ENCODE data around the gene DMRTA1. TPM values are rescaled to one million over a fixed set of nuclear protein-coding genes. Genes with fewer than 3 reads are reported as not detected.
A peak's percentile ranks its signal among the peaks of the same experiment; 100 is the strongest.
"Not testable (repeated sequence)": the region's sequence is repeated elsewhere in the genome, so short reads cannot be mapped to it uniquely, and the experiment has no call there.

The DMRTA1 gene
- total RNA-seq, 1 experiment from 2014 or later = 0.77 TPM

GRCh38 chr9:22463205-22463604, 16.6 kb downstream of the DMRTA1 start:
- DNase-seq (ENCODE audit: unreplicated experiment) = no peak
- Mint-ChIP-seq H3K27ac (ENCODE audit: low read depth, unreplicated experiment) (no peak overlapping the region), H3K9me3 (ENCODE audit: unreplicated experiment) (no peaks in the 10 kb centered on the region), H3K4me1 (ENCODE audit: insufficient read depth, unreplicated experiment) (no peaks in the 10 kb centered on the region), H3K36me3 (ENCODE audit: insufficient read depth, unreplicated experiment) (no peaks in the 10 kb centered on the region), H3K4me3 (ENCODE audit: unreplicated experiment) (no peak overlapping the region), H3K27me3 (ENCODE audit: insufficient read depth, unreplicated experiment) (no peaks in the 10 kb centered on the region)
- ChIA-PET CTCF (interaction anchor here (0.6 kb wide), 1 partner anchor 637 kb away, joined by 3 read pairs; no protein-coding TSS in a partner anchor), POLR2A (no interaction called here)
- intact Hi-C loops (cut with micrococcal nuclease) = no loop called here
- TF ChIP-seq, protein P1, sequence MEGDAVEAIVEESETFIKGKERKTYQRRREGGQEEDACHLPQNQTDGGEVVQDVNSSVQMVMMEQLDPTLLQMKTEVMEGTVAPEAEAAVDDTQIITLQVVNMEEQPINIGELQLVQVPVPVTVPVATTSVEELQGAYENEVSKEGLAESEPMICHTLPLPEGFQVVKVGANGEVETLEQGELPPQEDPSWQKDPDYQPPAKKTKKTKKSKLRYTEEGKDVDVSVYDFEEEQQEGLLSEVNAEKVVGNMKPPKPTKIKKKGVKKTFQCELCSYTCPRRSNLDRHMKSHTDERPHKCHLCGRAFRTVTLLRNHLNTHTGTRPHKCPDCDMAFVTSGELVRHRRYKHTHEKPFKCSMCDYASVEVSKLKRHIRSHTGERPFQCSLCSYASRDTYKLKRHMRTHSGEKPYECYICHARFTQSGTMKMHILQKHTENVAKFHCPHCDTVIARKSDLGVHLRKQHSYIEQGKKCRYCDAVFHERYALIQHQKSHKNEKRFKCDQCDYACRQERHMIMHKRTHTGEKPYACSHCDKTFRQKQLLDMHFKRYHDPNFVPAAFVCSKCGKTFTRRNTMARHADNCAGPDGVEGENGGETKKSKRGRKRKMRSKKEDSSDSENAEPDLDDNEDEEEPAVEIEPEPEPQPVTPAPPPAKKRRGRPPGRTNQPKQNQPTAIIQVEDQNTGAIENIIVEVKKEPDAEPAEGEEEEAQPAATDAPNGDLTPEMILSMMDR (IDR thresholded peaks at IDR 0.05; ENCODE audit: unreplicated experiment) = no peak
- BruUV-seq (replicated peaks) = no TSS peak

DNA sequence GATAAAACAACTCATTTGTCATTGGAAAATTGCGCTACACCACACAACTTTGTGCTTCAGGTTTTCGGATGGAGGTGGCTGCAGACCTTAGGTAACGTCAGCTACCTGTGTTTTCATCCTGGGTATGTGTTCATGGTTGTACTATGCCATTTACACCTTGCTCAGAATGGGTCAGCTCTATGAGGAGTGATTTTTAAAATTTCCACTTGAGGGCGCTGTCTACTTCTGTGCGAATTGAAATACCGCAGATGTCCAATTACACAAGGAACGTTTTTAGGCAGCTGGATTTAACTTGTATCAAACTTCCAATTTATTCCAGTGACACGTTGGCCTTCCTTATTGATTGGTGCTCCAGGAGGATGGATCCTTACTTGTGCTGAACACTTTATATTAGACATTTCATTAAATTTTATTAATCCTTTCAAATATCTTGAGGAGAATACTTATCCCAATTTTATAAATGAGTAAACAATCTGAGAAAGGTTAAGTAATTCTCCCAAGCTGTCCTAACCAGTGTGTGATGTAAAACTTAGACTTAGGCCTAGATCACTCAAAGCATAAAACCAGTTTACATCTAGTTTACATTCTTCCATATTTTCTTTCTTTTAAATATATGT, 23.4 kb downstream of the DMRTA1 start:
- intact Hi-C loops (cut with micrococcal nuclease) = loop anchor here (2.0 kb wide), 1 partner anchor 1023 kb away; no protein-coding TSS in a partner anchor
- H3K4me1 Mint-ChIP-seq (ENCODE audit: insufficient read depth, unreplicated experiment) = no peaks in the 10 kb centered on the region

GRCh38 chr9:22481566-22481965, 34.9 kb downstream of the DMRTA1 start:
- no peaks in the 10 kb centered on the region for H3K4me1 Mint-ChIP-seq (ENCODE audit: insufficient read depth, unreplicated experiment)
- TF ChIP-seq, protein P1 (IDR thresholded peaks at IDR 0.05; ENCODE audit: unreplicated experiment) = no peak
- no peak overlapping the region for H3K27ac Mint-ChIP-seq (ENCODE audit: low read depth, unreplicated experiment)
- intact Hi-C loops (cut with micrococcal nuclease) = no loop called here
- no peak for DNase-seq (ENCODE audit: unreplicated experiment)
- no peaks in the 10 kb centered on the region for H3K9me3 Mint-ChIP-seq (ENCODE audit: unreplicated experiment)
- ChIA-PET CTCF (interaction anchor here (0.5 kb wide), 1 partner anchor 1479 kb away, joined by 6 read pairs; no protein-coding TSS in a partner anchor), POLR2A (no interaction called here)
- no TSS peak for BruUV-seq (replicated peaks)
- no peak overlapping the region for H3K4me3 Mint-ChIP-seq (ENCODE audit: unreplicated experiment)
- no peaks in the 10 kb centered on the region for H3K36me3 Mint-ChIP-seq (ENCODE audit: insufficient read depth, unreplicated experiment)
- H3K27me3 Mint-ChIP-seq (ENCODE audit: insufficient read depth, unreplicated experiment) = no peaks in the 10 kb centered on the region

More for the DNA sequence above, 23.4 kb downstream of the DMRTA1 start:
- Mint-ChIP-seq H3K27ac (ENCODE audit: low read depth, unreplicated experiment) (no peak overlapping the region), H3K27me3 (ENCODE audit: insufficient read depth, unreplicated experiment) (no peaks in the 10 kb centered on the region), H3K4me3 (ENCODE audit: unreplicated experiment) (no peak overlapping the region), H3K9me3 (ENCODE audit: unreplicated experiment) (no peaks in the 10 kb centered on the region), H3K36me3 (ENCODE audit: insufficient read depth, unreplicated experiment) (no peaks in the 10 kb centered on the region)
- peak; percentile 44 for DNase-seq (ENCODE audit: unreplicated experiment)
- ChIA-PET POLR2A (no interaction called here), CTCF (interaction anchor here (0.9 to 2.0 kb wide), 4 partner anchors 9 to 1218 kb away, joined by 3 to 6 read pairs (median 4); no protein-coding TSS in a partner anchor)
- BruUV-seq (replicated peaks) = no TSS peak
- TF ChIP-seq, protein P1 (IDR thresholded peaks at IDR 0.05; ENCODE audit: unreplicated experiment) = peak; percentile 44

DNA sequence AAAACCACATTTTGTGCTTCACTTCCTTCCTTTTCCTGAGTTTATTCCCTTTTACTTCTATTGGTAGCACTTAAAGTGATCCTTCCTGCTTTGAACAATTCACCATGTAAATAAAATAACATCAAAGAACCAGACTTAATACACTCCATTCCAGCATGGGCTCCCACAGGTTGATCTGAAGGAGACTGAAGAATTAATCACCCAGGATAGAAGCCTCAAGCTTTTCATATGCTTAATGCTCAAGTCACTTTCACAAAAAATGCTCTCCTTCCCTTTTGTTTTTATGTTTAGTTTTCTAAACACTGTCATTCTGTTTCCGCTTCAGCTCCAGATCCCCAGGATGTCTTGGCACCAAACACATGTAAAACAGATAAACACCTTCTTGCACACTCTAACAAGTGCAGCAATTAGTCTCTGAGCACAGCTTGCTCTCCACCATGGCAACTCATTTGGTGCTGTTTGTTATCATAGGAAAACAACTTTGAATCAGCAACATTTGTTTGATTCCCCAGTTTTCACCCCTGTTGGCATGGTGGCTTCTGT, 37.0 kb downstream of the DMRTA1 start:
- TF ChIP-seq, protein P1 (IDR thresholded peaks at IDR 0.05; ENCODE audit: unreplicated experiment) = no peak
- Mint-ChIP-seq H3K9me3 (ENCODE audit: unreplicated experiment) (no peaks in the 10 kb centered on the region), H3K27me3 (ENCODE audit: insufficient read depth, unreplicated experiment) (no peaks in the 10 kb centered on the region), H3K4me3 (ENCODE audit: unreplicated experiment) (no peak overlapping the region), H3K4me1 (ENCODE audit: insufficient read depth, unreplicated experiment) (no peaks in the 10 kb centered on the region), H3K27ac (ENCODE audit: low read depth, unreplicated experiment) (no peak overlapping the region), H3K36me3 (ENCODE audit: insufficient read depth, unreplicated experiment) (no peaks in the 10 kb centered on the region)
- DNase-seq (ENCODE audit: unreplicated experiment) = no peak
- ChIA-PET POLR2A (no interaction called here), CTCF (interaction anchor here (0.7 kb wide), 1 partner anchor 183 kb away, joined by 3 read pairs; no protein-coding TSS in a partner anchor)
- intact Hi-C loops (cut with micrococcal nuclease) = no loop called here
- BruUV-seq (replicated peaks) = no TSS peak

DNA sequence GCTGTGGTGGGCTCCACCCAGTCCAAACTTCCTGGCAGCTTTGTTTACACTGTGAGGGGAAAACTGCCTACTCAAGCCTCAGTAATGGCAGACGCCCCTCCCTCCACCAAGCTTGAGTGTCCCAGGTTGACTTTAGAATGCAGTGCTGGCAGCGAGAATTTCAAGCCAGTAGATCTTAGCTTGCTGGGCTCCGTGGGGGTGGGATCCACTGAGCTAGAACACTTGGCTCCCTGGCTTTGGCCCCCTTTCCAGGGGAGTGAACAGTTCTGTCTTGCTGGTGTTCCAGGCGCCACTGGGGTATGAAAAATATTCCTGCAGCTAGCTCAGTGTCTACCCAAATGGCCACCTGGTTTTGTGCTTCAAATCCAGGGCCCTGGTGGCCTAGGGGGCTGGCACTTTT, 49.6 kb downstream of the DMRTA1 start:
- DNase-seq (ENCODE audit: unreplicated experiment); H3K4me3 Mint-ChIP-seq (ENCODE audit: unreplicated experiment): not testable (repeated sequence)
- CTCF ChIA-PET = interaction anchor here (0.7 kb wide), 1 partner anchor 62 kb away, joined by 3 read pairs; no protein-coding TSS in a partner anchor

More for the DNA sequence above, 49.6 kb downstream of the DMRTA1 start:
- H3K4me1 Mint-ChIP-seq (ENCODE audit: insufficient read depth, unreplicated experiment); H3K27ac Mint-ChIP-seq (ENCODE audit: low read depth, unreplicated experiment); H3K9me3 Mint-ChIP-seq (ENCODE audit: unreplicated experiment); BruUV-seq (replicated peaks); H3K27me3 Mint-ChIP-seq (ENCODE audit: insufficient read depth, unreplicated experiment); POLR2A ChIA-PET; intact Hi-C loops (cut with micrococcal nuclease); H3K36me3 Mint-ChIP-seq (ENCODE audit: insufficient read depth, unreplicated experiment): not testable (repeated sequence)
